H9 (cell line): Measurements from ENCODE around the gene CLCA4. TPM values are rescaled to one million over a fixed set of nuclear protein-coding genes. Genes with fewer than 3 reads are reported as not detected.

Experiments used
- DNase-seq: peaks from one replicate; pipeline ENCODE4 v3.0.0-alpha.2; 2017
- H2AFZ ChIP-seq: one replicate; pipeline ENCODE4 v1.6.1; 2013; ENCODE audit warnings: mild to moderate bottlenecking, low read length, control low read depth, moderate library complexity
- H2AK5ac ChIP-seq: 2 replicates; pipeline ENCODE4 v1.6.1; 2013; ENCODE audit warnings: low read length, control low read depth, mixed read lengths; ENCODE audit not compliant: insufficient read length
- H2BK120ac ChIP-seq: one replicate; pipeline ENCODE4 v1.6.1; 2013; ENCODE audit warnings: low read depth, mild to moderate bottlenecking, low read length, control low read depth, inconsistent platforms; ENCODE audit not compliant: poor library complexity, severe bottlenecking
- H2BK12ac ChIP-seq: 2 replicates; pipeline ENCODE4 v1.6.1; 2013; ENCODE audit warnings: low read length, control low read depth, mixed read lengths, low read depth; ENCODE audit not compliant: insufficient read length
- H2BK15ac ChIP-seq: 2 replicates; pipeline ENCODE4 v1.6.1; 2013; ENCODE audit warnings: low read depth, low read length, control low read depth
- H2BK20ac ChIP-seq: one replicate; pipeline ENCODE4 v1.6.1; 2013; ENCODE audit warnings: low read depth, mild to moderate bottlenecking, low read length, control low read depth, inconsistent platforms; ENCODE audit not compliant: poor library complexity, severe bottlenecking
- H2BK5ac ChIP-seq: 2 replicates; pipeline ENCODE4 v1.6.1; 2013; ENCODE audit warnings: low read length, control low read depth, mixed read lengths; ENCODE audit not compliant: insufficient read length
- H3K14ac ChIP-seq: 2 replicates; pipeline ENCODE4 v1.6.1; 2013; ENCODE audit warnings: low read length, control low read depth; ENCODE audit not compliant: insufficient read depth
- H3K18ac ChIP-seq: 2 replicates; pipeline ENCODE4 v1.6.1; 2013; ENCODE audit warnings: low read depth, mild to moderate bottlenecking, mixed read lengths, low read length, control low read depth; ENCODE audit not compliant: insufficient read length
- H3K23ac ChIP-seq: 2 replicates; pipeline ENCODE4 v1.6.1; 2013; ENCODE audit warnings: low read length, control low read depth, mixed read lengths, low read depth; ENCODE audit not compliant: insufficient read length
- H3K23me2 ChIP-seq: 2 replicates; pipeline ENCODE4 v1.6.1; 2013; ENCODE audit warnings: low read depth, mild to moderate bottlenecking, mixed read lengths, low read length, control low read depth; ENCODE audit not compliant: insufficient read length, poor library complexity, severe bottlenecking
- H3K27ac ChIP-seq: 2 replicates; pipeline ENCODE4 v1.5.1; 2013; ENCODE audit warnings: low read length, control low read depth, mixed read lengths, low read depth; ENCODE audit not compliant: insufficient read length
- H3K27me3 ChIP-seq: 2 replicates; pipeline ENCODE4 v1.6.1; 2013; ENCODE audit warnings: low read length, control low read depth, inconsistent platforms; ENCODE audit not compliant: insufficient read depth
- H3K4ac ChIP-seq: 2 replicates; pipeline ENCODE4 v1.6.1; 2013; ENCODE audit warnings: low read depth, mild to moderate bottlenecking, control low read depth, inconsistent platforms, low read length, moderate library complexity
- H3K4me1 ChIP-seq: 2 replicates; pipeline ENCODE4 v1.6.1; 2013; ENCODE audit warnings: low read length, control low read depth, inconsistent platforms; ENCODE audit not compliant: insufficient read depth
- H3K4me2 ChIP-seq: 2 replicates; pipeline ENCODE4 v1.6.1; 2013; ENCODE audit warnings: low read length, control low read depth, mixed read lengths; ENCODE audit not compliant: insufficient read length, insufficient read depth
- H3K56ac ChIP-seq: 2 replicates; pipeline ENCODE4 v1.6.1; 2013; ENCODE audit warnings: low read depth, mild to moderate bottlenecking, mixed read lengths, low read length, control low read depth; ENCODE audit not compliant: insufficient read length
- H3K79me1 ChIP-seq: 2 replicates; pipeline ENCODE4 v1.6.1; 2013; ENCODE audit warnings: low read depth, mild to moderate bottlenecking, moderate library complexity, low read length, control low read depth, inconsistent platforms; ENCODE audit not compliant: insufficient read depth, poor library complexity, severe bottlenecking
- H3K79me2 ChIP-seq: 2 replicates; pipeline ENCODE4 v1.6.1; 2013; ENCODE audit warnings: low read length, control low read depth, inconsistent platforms; ENCODE audit not compliant: insufficient read depth
- H3K9ac ChIP-seq: 2 replicates; pipeline ENCODE4 v1.6.1; 2013; ENCODE audit warnings: low read length, control low read depth, mixed read lengths; ENCODE audit not compliant: insufficient read length; ENCODE audit errors: extremely low read depth
- H3K9me3 ChIP-seq: one replicate; pipeline ENCODE4 v1.6.1; 2013; ENCODE audit warnings: low read depth, low read length, inconsistent platforms; ENCODE audit not compliant: control insufficient read depth
- H3T11ph ChIP-seq: one replicate; pipeline ENCODE4 v1.6.1; 2013; ENCODE audit warnings: mild to moderate bottlenecking, low read length, control low read depth, inconsistent platforms
- H4K20me1 ChIP-seq: one replicate; pipeline ENCODE4 v1.6.1; 2013; ENCODE audit not compliant: control insufficient read depth, insufficient read length, insufficient read depth
- H4K5ac ChIP-seq: 2 replicates; pipeline ENCODE4 v1.6.1; 2013; ENCODE audit warnings: low read depth, mild to moderate bottlenecking, mixed read lengths, low read length, control low read depth; ENCODE audit not compliant: insufficient read length
- H4K8ac ChIP-seq: replicated peaks from 2 replicates; pipeline ENCODE4 v1.6.1; 2013; ENCODE audit warnings: low read length, control low read depth, mixed read lengths, low read depth; ENCODE audit not compliant: insufficient read length
- H4K91ac ChIP-seq: 2 replicates; pipeline ENCODE4 v1.6.1; 2013; ENCODE audit warnings: low read depth, mild to moderate bottlenecking, moderate library complexity, mixed read lengths, low read length, control low read depth; ENCODE audit not compliant: insufficient read length
- H3K27ac Mint-ChIP-seq, 3 experiments: 2 replicates in 2 of 3; 3 replicates in 1 of 3; pipeline ENCODE4 v1.8.0; 2020 to 2021; ENCODE audit warnings: mixed read lengths in 3 of 3, mild to moderate bottlenecking in 1 of 3, moderate library complexity in 1 of 3
- H3K27me3 Mint-ChIP-seq: 2 replicates; pipeline ENCODE4 v1.8.0; 2021; ENCODE audit warnings: low read depth, mild to moderate bottlenecking, moderate library complexity, mixed read lengths
- H3K36me3 Mint-ChIP-seq, 3 experiments: 2 replicates in 2 of 3; 3 replicates in 1 of 3; pipeline ENCODE4 v1.8.0; 2020 to 2021; ENCODE audit warnings: low read depth in 3 of 3, mixed read lengths in 3 of 3; ENCODE audit not compliant: insufficient read depth in 1 of 3
- H3K4me1 Mint-ChIP-seq, 2 experiments: 2 replicates each; pipeline ENCODE4 v1.8.0; 2020; ENCODE audit warnings: mixed read lengths in 2 of 2
- H3K4me3 Mint-ChIP-seq, 2 experiments: 2 replicates in 1 of 2; 3 replicates in 1 of 2; pipeline ENCODE4 v1.8.0; 2020 to 2021; ENCODE audit warnings: mild to moderate bottlenecking in 2 of 2, mixed read lengths in 2 of 2, moderate library complexity in 1 of 2
- H3K9me3 Mint-ChIP-seq, 2 experiments: 2 replicates in 1 of 2; 3 replicates in 1 of 2; pipeline ENCODE4 v1.8.0; 2020; ENCODE audit warnings: mild to moderate bottlenecking in 2 of 2, mixed read lengths in 2 of 2, moderate library complexity in 1 of 2
- WGBS: extraction: QIAGEN DNeasy Blood & Tissue Kit; methylation state at CpG from one replicate; pipeline ENCODE4 v1.1.7; 2013; ENCODE audit warnings: missing lambda C conversion rate, low lambda C conversion rate, mixed read lengths; ENCODE audit not compliant: insufficient read length; ENCODE audit errors: extremely low coverage; 5-methylcytosine and 5-hydroxymethylcytosine counted together
- total RNA-seq: library from RNA; stranded (reverse); gene quantifications from 2 replicates; pipeline ENCODE4 v1.2.1, GENCODE V29; 2021
- TF ChIP-seq, protein P1 (sequence below): fragments of 200-600 bp; sonication (generic); conservative IDR thresholded peaks from 3 replicates; pipeline ENCODE4 v1.8.0; 2021; ENCODE audit warnings: antibody characterized with exemption, mild to moderate bottlenecking

The CLCA4 gene
- total RNA-seq, 1 experiment from 2014 or later: not detected

DNA sequence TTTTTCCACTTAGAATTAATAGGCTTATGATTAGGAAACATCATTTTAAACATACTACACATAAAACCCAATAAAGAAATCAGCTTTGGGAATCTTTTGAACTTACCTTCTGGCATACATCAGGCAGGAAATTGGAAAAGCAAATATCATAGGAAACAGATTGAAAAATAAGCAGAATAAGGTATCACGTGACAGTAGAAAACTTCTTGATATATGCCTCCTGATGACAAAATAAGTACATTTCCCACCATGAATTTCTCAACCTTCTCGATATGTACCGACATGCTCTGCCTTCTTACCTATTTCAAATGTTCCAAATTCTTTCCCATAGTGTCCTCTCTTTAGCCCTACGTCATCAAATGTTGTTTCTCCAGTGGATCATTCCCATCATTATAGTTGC lies 72.4 kb downstream of the CLCA4 start:
- Mint-ChIP-seq H3K27me3 (no peaks in the 10 kb centered on the region), H3K36me3 (peaks cover 0 to 10% (median 3%) of the 10 kb centered on the region in 3 experiments; a peak in 5 of 7 replicates), H3K27ac (no peak overlapping the region), H3K4me3 (no peak overlapping the region), H3K9me3 (peaks cover 8 to 10% of the 10 kb centered on the region in 2 experiments), H3K4me1 (no peaks in the 10 kb centered on the region)
- no peak overlapping the region for H2AK5ac ChIP-seq
- H3K56ac ChIP-seq: no peak overlapping the region
- no peak overlapping the region for H2BK12ac ChIP-seq
- H2BK120ac ChIP-seq: no peak overlapping the region
- H4K91ac ChIP-seq: no peak overlapping the region
- no peak overlapping the region for H3K9ac ChIP-seq
- no peak overlapping the region for H2BK20ac ChIP-seq
- H2AFZ ChIP-seq: no peak overlapping the region
- no peaks in the 10 kb centered on the region for H3K27me3 ChIP-seq
- H2BK15ac ChIP-seq: no peak overlapping the region
- no peaks in the 10 kb centered on the region for H4K20me1 ChIP-seq
- no peak overlapping the region for H3K14ac ChIP-seq
- H3K27ac ChIP-seq: no peak overlapping the region
- H3K79me2 ChIP-seq: no peaks in the 10 kb centered on the region
- no peak for DNase-seq
- H3K18ac ChIP-seq: no peak overlapping the region
- H3K23me2 ChIP-seq: no peaks in the 10 kb centered on the region
- no peak overlapping the region for H3K4ac ChIP-seq
- no peak overlapping the region for H2BK5ac ChIP-seq
- no peak overlapping the region for H3T11ph ChIP-seq
- H3K79me1 ChIP-seq: no peaks in the 10 kb centered on the region
- H3K4me2 ChIP-seq: no peak overlapping the region
- H4K5ac ChIP-seq: no peak overlapping the region
- no peak overlapping the region for H4K8ac ChIP-seq
- H3K4me1 ChIP-seq: no peaks in the 10 kb centered on the region
- H3K9me3 ChIP-seq: no peaks in the 10 kb centered on the region
- no CpG with 5 or more reads among the region's 4 CpGs for WGBS
- TF ChIP-seq, protein P1, sequence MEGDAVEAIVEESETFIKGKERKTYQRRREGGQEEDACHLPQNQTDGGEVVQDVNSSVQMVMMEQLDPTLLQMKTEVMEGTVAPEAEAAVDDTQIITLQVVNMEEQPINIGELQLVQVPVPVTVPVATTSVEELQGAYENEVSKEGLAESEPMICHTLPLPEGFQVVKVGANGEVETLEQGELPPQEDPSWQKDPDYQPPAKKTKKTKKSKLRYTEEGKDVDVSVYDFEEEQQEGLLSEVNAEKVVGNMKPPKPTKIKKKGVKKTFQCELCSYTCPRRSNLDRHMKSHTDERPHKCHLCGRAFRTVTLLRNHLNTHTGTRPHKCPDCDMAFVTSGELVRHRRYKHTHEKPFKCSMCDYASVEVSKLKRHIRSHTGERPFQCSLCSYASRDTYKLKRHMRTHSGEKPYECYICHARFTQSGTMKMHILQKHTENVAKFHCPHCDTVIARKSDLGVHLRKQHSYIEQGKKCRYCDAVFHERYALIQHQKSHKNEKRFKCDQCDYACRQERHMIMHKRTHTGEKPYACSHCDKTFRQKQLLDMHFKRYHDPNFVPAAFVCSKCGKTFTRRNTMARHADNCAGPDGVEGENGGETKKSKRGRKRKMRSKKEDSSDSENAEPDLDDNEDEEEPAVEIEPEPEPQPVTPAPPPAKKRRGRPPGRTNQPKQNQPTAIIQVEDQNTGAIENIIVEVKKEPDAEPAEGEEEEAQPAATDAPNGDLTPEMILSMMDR: no peak
- H3K23ac ChIP-seq: no peak overlapping the region
